Upper lobe of right lung (tissue), 1 donor: ENCODE measurements around the gene RIN2. TPM values are rescaled to one million over a fixed set of nuclear protein-coding genes. Genes with fewer than 3 reads are reported as not detected.
A peak's percentile ranks its signal among the peaks of the same experiment; 100 is the strongest.

ENCODE experiments used
- ATAC-seq: fragments of 200-7000 bp; cut with Tn5 transposase; one replicate; pipeline ENCODE4 v1.9.1; 2020; ENCODE audit warnings: mild to moderate bottlenecking, moderate library complexity
- DNase-seq: peaks from one replicate; pipeline ENCODE4 v3.0.0-alpha.2; 2020
- H3K27ac ChIP-seq: fragments of 200-600 bp; one replicate; pipeline ENCODE4 v1.8.0; 2022
- H3K27me3 ChIP-seq: fragments of 200-600 bp; one replicate; pipeline ENCODE4 v1.8.0; 2022; ENCODE audit warnings: mild to moderate bottlenecking
- H3K36me3 ChIP-seq: fragments of 200-600 bp; one replicate; pipeline ENCODE4 v1.8.0; 2022
- H3K4me1 ChIP-seq: fragments of 200-600 bp; one replicate; pipeline ENCODE4 v1.8.0; 2022
- H3K4me3 ChIP-seq: fragments of 200-600 bp; one replicate; pipeline ENCODE4 v1.8.0; 2022; ENCODE audit warnings: mild to moderate bottlenecking
- H3K9me3 ChIP-seq: fragments of 200-600 bp; one replicate; pipeline ENCODE4 v1.8.0; 2022
- CTCF ChIP-seq: fragments of 200-600 bp; IDR thresholded peaks from one replicate; pipeline ENCODE4 v1.8.0; 2022; ENCODE audit warnings: antibody characterized with exemption
- intact Hi-C: fragments of 100-400 bp; cut with DNase I; formaldehyde crosslinking; loops from one replicate; pipeline ENCODE4 v1.11.0; 2022
- total RNA-seq: library from RNA; stranded (reverse); fragmentation: NEBNext Ultra II Directional; extraction: Animal tissue kit (Norgen Biotek cat#: 25700); gene quantifications from one replicate; pipeline ENCODE4 v1.2.1, GENCODE V29; 2021
- donor health status: DM: no; HTN: yes; CAD: no; lungs with severe emphysema.

RIN2 gene
- total RNA-seq, 1 donor from 2014 or later, result 116 TPM

GRCh38 chr20:19730706-19731105, 27.4 kb upstream of the RIN2 start:
- Histone ChIP-seq H3K4me1 (peaks cover 8% of the 10 kb centered on the region), H3K36me3 (no peaks in the 10 kb centered on the region), H3K4me3 (no peak overlapping the region), H3K27ac (no peak overlapping the region), H3K27me3 (no peaks in the 10 kb centered on the region), H3K9me3 (no peaks in the 10 kb centered on the region)
- DNase-seq (no peak), ATAC-seq (no peak)
- TF ChIP-seq CTCF, result no peak
- intact Hi-C loops, result no loop called here

- Histone ChIP-seq H3K36me3 (no peaks in the 10 kb centered on the region), H3K27ac (peak overlapping the region; percentile 33), H3K4me3 (no peak overlapping the region), H3K27me3 (no peaks in the 10 kb centered on the region), H3K4me1 (peaks cover 21% of the 10 kb centered on the region), H3K9me3 (no peaks in the 10 kb centered on the region)
- TF ChIP-seq CTCF, result no peak
- no peak for ATAC-seq
- intact Hi-C loops, result no loop called here
- DNase-seq, result no peak
These were observed 23.2 kb upstream of the RIN2 start for GRCh38 chr20:19734811-19735210.

GRCh38 chr20:19735446-19735845, 22.6 kb upstream of the RIN2 start:
- Histone ChIP-seq H3K4me1 (peaks cover 21% of the 10 kb centered on the region), H3K27me3 (no peaks in the 10 kb centered on the region), H3K36me3 (no peaks in the 10 kb centered on the region), H3K27ac (peak overlapping the region; percentile 33), H3K4me3 (no peak overlapping the region), H3K9me3 (no peaks in the 10 kb centered on the region)
- DNase-seq (no peak), ATAC-seq (peak; percentile 89)
- intact Hi-C loops, result no loop called here
- TF ChIP-seq CTCF, result no peak

- Histone ChIP-seq H3K36me3 (no peaks in the 10 kb centered on the region), H3K27ac (no peak overlapping the region), H3K9me3 (no peaks in the 10 kb centered on the region), H3K4me3 (no peak overlapping the region), H3K27me3 (no peaks in the 10 kb centered on the region), H3K4me1 (peaks cover 21% of the 10 kb centered on the region)
- ATAC-seq, result peak; percentile 84
- no peak for TF ChIP-seq CTCF
- intact Hi-C loops, result no loop called here
- DNase-seq, result no peak
These were observed 21.0 kb upstream of the RIN2 start for GRCh38 chr20:19737025-19737424.

- DNase-seq, result no peak
- intact Hi-C loops, result no loop called here
- H3K4me3 ChIP-seq, result no peak overlapping the region
- TF ChIP-seq CTCF, result no peak
- no peaks in the 10 kb centered on the region for H3K9me3 ChIP-seq
- no peaks in the 10 kb centered on the region for H3K36me3 ChIP-seq
- no peaks in the 10 kb centered on the region for H3K27me3 ChIP-seq
- ATAC-seq, result no peak
- H3K4me1 ChIP-seq, result peaks cover 21% of the 10 kb centered on the region
- no peak overlapping the region for H3K27ac ChIP-seq
These were observed 19.1 kb upstream of the RIN2 start for GRCh38 chr20:19738951-19739350.

- no peak overlapping the region for H3K27ac ChIP-seq
- DNase-seq, result no peak
- ATAC-seq, result no peak
- no peaks in the 10 kb centered on the region for H3K9me3 ChIP-seq
- H3K27me3 ChIP-seq, result no peaks in the 10 kb centered on the region
- no peaks in the 10 kb centered on the region for H3K36me3 ChIP-seq
- TF ChIP-seq CTCF, result no peak
- peaks cover 21% of the 10 kb centered on the region for H3K4me1 ChIP-seq
- H3K4me3 ChIP-seq, result no peak overlapping the region
- intact Hi-C loops, result no loop called here
These were observed 18.7 kb upstream of the RIN2 start for GRCh38 chr20:19739351-19739750.
